NCI-H2171 (cell line): ENCODE results near the gene URI1.

Experiments used
- DNase-seq: peaks from one replicate; lab custom pipeline; 2025; lab: John Stamatoyannopoulos, UW

Gene URI1

GRCh38 chr19:30059741-30060457, 117.9 kb downstream of the URI1 start:
- DNase-seq = no peak

GRCh38 chr19:30060531-30061222, 118.6 kb downstream of the URI1 start:
- no peak for DNase-seq

- no peak for DNase-seq
Measured at GRCh38 chr19:30061223-30062064, 119.4 kb downstream of the URI1 start.

GRCh38 chr19:30062065-30062906, 120.2 kb downstream of the URI1 start:
- DNase-seq = no peak

GRCh38 chr19:30062907-30063649, 121.0 kb downstream of the URI1 start:
- no peak for DNase-seq

GRCh38 chr19:30063650-30064347, 121.8 kb downstream of the URI1 start:
- no peak for DNase-seq

- no peak for DNase-seq
Measured at GRCh38 chr19:30064348-30064699, 122.3 kb downstream of the URI1 start.

GRCh38 chr19:30064771-30065494, 122.9 kb downstream of the URI1 start:
- no peak for DNase-seq

GRCh38 chr19:30065680-30066606, 123.9 kb downstream of the URI1 start:
- no peak for DNase-seq
